Tibial nerve (tissue), 4 donors: ENCODE results near the gene SWAP70. TPM values are rescaled to one million over a fixed set of nuclear protein-coding genes. Genes with fewer than 3 reads are reported as not detected.
A peak's percentile ranks its signal among the peaks of the same experiment; 100 is the strongest.

ENCODE experiments used
- DNase-seq, 2 donors: peaks; one replicate each; pipeline ENCODE4 v3.0.0-alpha.2; 2019; ENCODE audit warnings: low spot score in 2 of 2
- H3K27ac ChIP-seq, 4 donors: fragments of 200-600 bp; sonication (generic) in 3 of 4; one replicate each; pipeline ENCODE4 v1.5.1; 2017 to 2019; ENCODE audit warnings: mild to moderate bottlenecking in 1 of 4
- H3K27me3 ChIP-seq, 2 donors: fragments of 200-600 bp; sonication (generic) in 1 of 2; one replicate each; pipeline versions ENCODE4 v1.5.1 to v1.6.0; 2017 to 2019
- H3K36me3 ChIP-seq, 3 donors: fragments of 200-600 bp; sonication (generic); one replicate each; pipeline ENCODE4 v1.5.1; 2018 to 2019
- H3K4me1 ChIP-seq, 4 donors: fragments of 200-600 bp; sonication (generic) in 3 of 4; one replicate each; pipeline ENCODE4 v1.5.1; 2017 to 2019
- H3K4me3 ChIP-seq, 4 donors: fragments of 200-600 bp; sonication (generic) in 3 of 4; one replicate each; pipeline ENCODE4 v1.5.1; 2017 to 2019; ENCODE audit warnings: mild to moderate bottlenecking in 1 of 4, moderate library complexity in 1 of 4
- H3K9me3 ChIP-seq, 4 donors: fragments of 200-600 bp; sonication (generic) in 3 of 4; one replicate each; pipeline ENCODE4 v1.5.1; 2017 to 2019
- CTCF ChIP-seq, 5 experiments: fragments of 200-600 bp in 3 of 5; fragments of 450-650 bp in 2 of 5; sonication (generic) in 3 of 5; IDR thresholded peaks; one replicate each; pipeline ENCODE4 v1.5.1; 2016 to 2019; ENCODE audit warnings: antibody characterized with exemption in 5 of 5, mild to moderate bottlenecking in 3 of 5, moderate library complexity in 2 of 5
- EP300 ChIP-seq, 2 donors: sonication (generic); formaldehyde crosslinking; IDR thresholded peaks; one replicate each; pipeline ENCODE4 v1.6.1; 2017; ENCODE audit warnings: antibody characterized with exemption in 2 of 2, mild to moderate bottlenecking in 1 of 2
- POLR2A ChIP-seq, 2 donors: fragments of 450-650 bp; IDR thresholded peaks; one replicate each; pipeline ENCODE4 v1.6.1; 2017; ENCODE audit warnings: antibody characterized with exemption in 2 of 2, mild to moderate bottlenecking in 2 of 2, moderate library complexity in 2 of 2
- WGBS, 2 donors: methylation state at CpG; one replicate each; pipeline ENCODE4 v1.1.5; 2018; 5-methylcytosine and 5-hydroxymethylcytosine counted together
- total RNA-seq, 4 donors: library from RNA; depleted of rRNA; stranded (reverse); fragments of >200 nt; gene quantifications; one replicate each; pipeline ENCODE4 v1.1.0, GENCODE V29; 2016

Gene SWAP70
- total RNA-seq, 4 donors from 2014 or later: 51.0 to 79.1 (median 66.9) TPM

DNA sequence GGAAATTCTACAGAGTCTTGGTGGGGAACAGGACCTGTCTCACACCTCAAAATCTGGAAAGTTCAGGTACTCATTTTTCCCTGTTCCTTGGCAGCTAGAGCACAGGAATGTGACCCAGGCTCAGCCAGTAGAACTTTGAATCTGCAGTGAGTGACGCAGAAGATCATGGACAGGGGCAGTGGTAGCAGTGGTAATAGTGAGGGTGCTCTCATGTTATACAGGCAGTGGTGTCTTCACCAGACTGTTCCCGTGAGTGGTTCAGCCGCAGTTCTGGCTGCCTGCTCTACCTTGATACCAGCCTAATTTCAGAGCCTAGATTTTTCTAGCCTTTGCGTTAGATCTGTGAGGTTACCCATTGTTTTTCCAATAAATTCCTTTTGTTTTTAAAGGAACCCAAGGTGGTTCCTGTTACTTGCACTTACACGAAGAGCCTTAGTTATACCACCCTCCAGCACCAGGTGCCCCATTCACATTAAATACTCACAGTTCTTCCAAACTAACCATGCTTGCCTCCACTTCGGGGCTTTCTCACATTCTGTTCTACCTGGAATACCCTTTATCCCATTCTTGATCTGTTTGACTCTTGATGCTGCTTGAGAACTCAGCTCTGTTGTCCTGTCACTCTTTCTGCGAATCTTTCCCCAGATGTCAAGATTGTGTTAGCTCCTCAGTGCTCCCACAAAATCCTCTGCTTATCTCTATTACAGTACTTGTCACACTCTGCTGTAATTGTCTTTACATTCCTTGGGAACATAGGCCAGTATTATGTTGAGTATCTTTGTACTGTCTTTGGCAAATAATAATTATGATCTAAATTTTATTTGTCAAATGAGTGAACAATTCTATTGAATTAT lies 47.8 kb downstream of the SWAP70 start:
- TF ChIP-seq POLR2A (IDR thresholded peaks at IDR 0.05) (no peak), EP300 (IDR thresholded peaks at IDR 0.05) (no peak), CTCF (IDR thresholded peaks at IDR 0.05) (no peak)
- Histone ChIP-seq H3K9me3 (no peaks in the 10 kb centered on the region), H3K27ac (peak overlapping the region in 1 of 4 donors; percentile 50), H3K4me1 (peaks cover 0 to 42% (median 5%) of the 10 kb centered on the region in 4 donors), H3K27me3 (no peaks in the 10 kb centered on the region), H3K36me3 (peaks cover 0 to 8% (median 0%) of the 10 kb centered on the region in 3 donors), H3K4me3 (no peak overlapping the region)
- 80 to 82% methylated on average over 7 of the region's 7 CpGs for WGBS, 2 donors
- no peak for DNase-seq

GRCh38 chr11:9714272-9714940 lies 50.5 kb downstream of the SWAP70 start:
- Histone ChIP-seq H3K27ac (no peak overlapping the region), H3K4me3 (no peak overlapping the region), H3K27me3 (no peaks in the 10 kb centered on the region), H3K36me3 (peaks cover 0 to 8% (median 0%) of the 10 kb centered on the region in 3 donors), H3K4me1 (peaks cover 0 to 57% (median 15%) of the 10 kb centered on the region in 4 donors), H3K9me3 (no peaks in the 10 kb centered on the region)
- TF ChIP-seq CTCF (IDR thresholded peaks at IDR 0.05): no peak
- WGBS, 2 donors: 80 to 100% methylated on average over 5 of the region's 5 CpGs
- no peak for DNase-seq

GRCh38 chr11:9716275-9717039 lies 52.6 kb downstream of the SWAP70 start:
- Histone ChIP-seq H3K4me1 (peaks cover 0 to 50% (median 24%) of the 10 kb centered on the region in 4 donors), H3K27ac (peak overlapping the region in 2 of 4 donors; percentile 73 to 78)

DNA sequence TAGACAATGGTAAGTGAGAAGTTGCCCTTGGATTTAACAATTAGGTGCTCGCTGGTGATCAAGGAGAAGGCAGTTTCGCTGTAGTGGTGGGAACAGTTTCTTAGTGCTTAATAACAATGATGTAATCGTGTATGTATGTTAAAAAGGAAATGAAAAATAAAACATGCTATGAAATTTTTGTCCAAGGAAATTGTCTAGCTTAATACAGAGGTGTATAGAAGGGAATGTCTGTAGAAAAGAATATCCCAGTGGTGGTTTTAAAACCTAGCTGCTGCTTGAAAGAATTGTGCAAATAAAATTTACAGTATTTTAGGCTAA lies 53.1 kb downstream of the SWAP70 start:
- Histone ChIP-seq H3K4me3 (no peak overlapping the region), H3K36me3 (peaks cover 0 to 13% (median 0%) of the 10 kb centered on the region in 3 donors), H3K9me3 (no peaks in the 10 kb centered on the region), H3K4me1 (peaks cover 0 to 46% (median 24%) of the 10 kb centered on the region in 4 donors), H3K27me3 (no peaks in the 10 kb centered on the region), H3K27ac (peak overlapping the region in 3 of 4 donors; percentile 52 to 78 (median 73))
- no peak for DNase-seq
- 68 to 78% methylated on average over 3 of the region's 3 CpGs for WGBS, 2 donors
- TF ChIP-seq POLR2A (IDR thresholded peaks at IDR 0.05): no peak
- no peak for TF ChIP-seq CTCF (IDR thresholded peaks at IDR 0.05)
- peak; percentile 3 for TF ChIP-seq EP300 (IDR thresholded peaks at IDR 0.05)

More at GRCh38 chr11:9716275-9717039, 52.6 kb downstream of the SWAP70 start:
- Histone ChIP-seq H3K4me3 (no peak overlapping the region), H3K9me3 (no peaks in the 10 kb centered on the region), H3K36me3 (peaks cover 0 to 13% (median 0%) of the 10 kb centered on the region in 3 donors), H3K27me3 (no peaks in the 10 kb centered on the region)
- TF ChIP-seq CTCF (IDR thresholded peaks at IDR 0.05) (no peak), POLR2A (IDR thresholded peaks at IDR 0.05) (no peak), EP300 (IDR thresholded peaks at IDR 0.05) (peak; percentile 30 to 82)
- no peak for DNase-seq
- 44 to 57% methylated on average over 4 of the region's 4 CpGs for WGBS, 2 donors
